GM23248 (cell line): ENCODE data around the gene PRSS53. TPM values are rescaled to one million over a fixed set of nuclear protein-coding genes. Genes with fewer than 3 reads are reported as not detected.
A peak's percentile ranks its signal among the peaks of the same experiment; 100 is the strongest.

ENCODE experiments used
- DNase-seq: peaks from one replicate; pipeline ENCODE4 v3.0.0-alpha.2; 2015
- H2AFZ ChIP-seq: fragments of 200-600 bp; sonication (generic); 2 replicates; pipeline ENCODE4 v1.6.1; 2016; ENCODE audit warnings: antibody characterized with exemption
- H3F3A ChIP-seq: fragments of 200-600 bp; sonication (generic); 2 replicates; pipeline ENCODE4 v1.6.1; 2016; ENCODE audit warnings: mild to moderate bottlenecking, antibody characterized with exemption, mixed run types; ENCODE audit not compliant: insufficient read depth
- H3K27ac ChIP-seq: fragments of 200-600 bp; sonication (generic); 2 replicates; pipeline ENCODE4 v1.5.1; 2016; ENCODE audit warnings: mild to moderate bottlenecking
- H3K27me3 ChIP-seq: fragments of 200-600 bp; sonication (generic); replicated peaks from 2 replicates; pipeline ENCODE4 v1.6.1; 2016; ENCODE audit warnings: mild to moderate bottlenecking; ENCODE audit not compliant: insufficient read depth
- H3K36me3 ChIP-seq: fragments of 200-600 bp; sonication (generic); 2 replicates; pipeline ENCODE4 v1.6.1; 2016; ENCODE audit warnings: low read depth, mild to moderate bottlenecking
- H3K4me1 ChIP-seq: fragments of 200-600 bp; sonication (generic); 2 replicates; pipeline ENCODE4 v1.6.1; 2016; ENCODE audit warnings: mild to moderate bottlenecking; ENCODE audit not compliant: insufficient read depth
- H3K4me2 ChIP-seq: fragments of 200-600 bp; sonication (generic); one replicate; pipeline ENCODE4 v1.6.1; 2016; ENCODE audit warnings: mild to moderate bottlenecking; ENCODE audit not compliant: unreplicated experiment
- H3K4me3 ChIP-seq: fragments of 200-600 bp; sonication (generic); 2 replicates; pipeline ENCODE4 v1.5.1; 2016; ENCODE audit warnings: mild to moderate bottlenecking
- H3K79me2 ChIP-seq: fragments of 200-600 bp; sonication (generic); 2 replicates; pipeline ENCODE4 v1.6.1; 2016; ENCODE audit warnings: mild to moderate bottlenecking; ENCODE audit not compliant: insufficient read depth
- H3K9ac ChIP-seq: fragments of 200-600 bp; sonication (generic); 2 replicates; pipeline ENCODE4 v1.6.1; 2016; ENCODE audit warnings: mild to moderate bottlenecking
- H3K9me2 ChIP-seq: fragments of 200-600 bp; sonication (generic); 2 replicates; pipeline ENCODE4 v1.6.1; 2016; ENCODE audit warnings: mixed run types, mild to moderate bottlenecking, moderate library complexity; ENCODE audit not compliant: insufficient read depth
- H3K9me3 ChIP-seq: fragments of 200-600 bp; sonication (generic); one replicate; pipeline ENCODE4 v1.6.1; 2017; ENCODE audit warnings: low read depth
- H4K20me1 ChIP-seq: fragments of 200-600 bp; sonication (generic); 2 replicates; pipeline ENCODE4 v1.6.0; 2016; ENCODE audit not compliant: insufficient read depth
- EZH2 ChIP-seq: fragments of 200-600 bp; sonication (generic); IDR thresholded peaks from 2 replicates; pipeline ENCODE4 v1.6.1; 2018; ENCODE audit warnings: antibody characterized with exemption, mild to moderate bottlenecking; ENCODE audit not compliant: insufficient read depth, poor library complexity, severe bottlenecking
- EZH2phosphoT487 ChIP-seq: fragments of 200-600 bp; sonication (generic); IDR thresholded peaks from 2 replicates; pipeline ENCODE4 v1.6.1; 2018; ENCODE audit warnings: antibody characterized with exemption, moderate library complexity, mild to moderate bottlenecking, low read depth; ENCODE audit not compliant: insufficient read depth
- WGBS, 2 experiments: methylation state at CpG; one replicate each; pipeline ENCODE4 v1.1.6; 2015 to 2017; ENCODE audit warnings: low lambda C conversion rate in 2 of 2, low coverage in 1 of 2; ENCODE audit errors: missing lambda C conversion rate in 2 of 2; 5-methylcytosine and 5-hydroxymethylcytosine counted together
- in situ Hi-C: fragments of 300-500 bp; cut with MboI; formaldehyde crosslinking; loops from 2 replicates; pipeline ENCODE4 v1.15.0; 2020
- polyA plus RNA-seq: library from polyadenylated mRNA; unstranded; fragments of >200 nt; fragmentation: Nextera tagmentation; extraction: Ambion mirVana; gene quantifications from 2 replicates; pipeline ENCODE4 v1.2.1, GENCODE V29; 2016
- total RNA-seq: library from RNA; depleted of rRNA; stranded (reverse); fragments of >200 nt; shearing (Covaris generic); gene quantifications from 2 replicates; pipeline ENCODE4 v1.2.3, GENCODE V29; 2014

The PRSS53 gene
- total and polyA plus RNA-seq, 2 experiments from 2014 or later: 0.95 to 7.0 TPM

DNA sequence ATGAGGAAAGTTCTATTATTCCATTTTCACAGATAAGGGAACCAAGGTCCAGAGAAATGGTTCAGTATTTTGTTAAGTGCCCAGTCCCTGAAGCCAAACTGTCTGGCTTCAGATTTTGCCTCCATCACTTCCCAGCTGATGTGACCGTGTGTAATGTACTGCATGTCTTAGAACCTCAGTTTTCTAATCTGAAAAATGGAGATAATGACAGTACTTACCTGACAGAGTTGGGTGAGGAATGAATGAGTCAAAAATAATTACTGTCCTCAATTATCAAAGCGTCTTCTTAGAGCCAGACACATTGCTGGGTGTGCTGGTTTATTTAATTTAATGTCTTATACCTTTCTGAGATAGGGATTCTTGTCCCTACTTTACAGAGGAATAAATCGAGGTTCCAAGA, 21.4 kb downstream of the PRSS53 start:
- TF ChIP-seq EZH2 (no peak), EZH2phosphoT487 (no peak)
- H3K27me3 ChIP-seq: no peaks in the 10 kb centered on the region
- no peaks in the 10 kb centered on the region for H3K36me3 ChIP-seq
- H3K4me1 ChIP-seq: peaks cover 33% of the 10 kb centered on the region
- no peaks in the 10 kb centered on the region for H4K20me1 ChIP-seq
- H3K9me3 ChIP-seq: no peaks in the 10 kb centered on the region
- in situ Hi-C loops: no loop called here
- H3K9me2 ChIP-seq: no peaks in the 10 kb centered on the region
- no peak for DNase-seq
- WGBS, 2 experiments: 94 to 95% methylated on average over 3 of the region's 3 CpGs
- no peak overlapping the region for H3K4me3 ChIP-seq
- H3K27ac ChIP-seq: no peak overlapping the region
- H3K79me2 ChIP-seq: peaks cover 90% of the 10 kb centered on the region
- H3K9ac ChIP-seq: no peak overlapping the region
- H3K4me2 ChIP-seq: no peak overlapping the region
- peaks cover 32% of the 10 kb centered on the region for H3F3A ChIP-seq
- H2AFZ ChIP-seq: no peak overlapping the region

DNA sequence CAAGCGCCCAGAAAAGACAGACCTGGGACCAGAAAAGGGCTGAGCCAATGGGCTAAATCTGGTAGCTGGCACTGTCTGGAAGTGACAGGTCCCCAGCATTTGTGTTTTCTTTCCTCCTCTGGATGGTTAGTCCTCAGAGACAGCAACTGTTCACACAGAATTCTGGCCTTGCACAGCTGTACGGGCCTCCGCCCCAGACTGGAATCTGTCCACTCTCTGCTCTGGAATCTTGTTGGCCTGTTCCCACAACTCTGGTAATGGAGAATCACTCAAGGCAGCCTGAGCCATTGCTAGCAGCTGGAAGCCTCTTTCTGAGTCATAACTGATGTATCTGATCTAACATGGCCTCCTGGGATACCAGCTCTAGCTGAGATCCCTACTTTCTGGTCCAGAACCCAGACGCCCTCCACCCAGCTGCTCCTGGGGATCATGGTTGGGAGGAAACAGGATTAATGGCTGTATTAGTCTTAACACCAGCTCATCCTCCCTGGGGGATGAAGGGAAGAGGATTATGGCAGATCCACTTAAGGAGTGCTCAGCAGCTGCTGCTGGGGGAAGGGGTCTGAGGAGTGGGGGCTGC, 23.8 kb downstream of the PRSS53 start:
- H3K4me1 ChIP-seq: peaks cover 20% of the 10 kb centered on the region

DNA sequence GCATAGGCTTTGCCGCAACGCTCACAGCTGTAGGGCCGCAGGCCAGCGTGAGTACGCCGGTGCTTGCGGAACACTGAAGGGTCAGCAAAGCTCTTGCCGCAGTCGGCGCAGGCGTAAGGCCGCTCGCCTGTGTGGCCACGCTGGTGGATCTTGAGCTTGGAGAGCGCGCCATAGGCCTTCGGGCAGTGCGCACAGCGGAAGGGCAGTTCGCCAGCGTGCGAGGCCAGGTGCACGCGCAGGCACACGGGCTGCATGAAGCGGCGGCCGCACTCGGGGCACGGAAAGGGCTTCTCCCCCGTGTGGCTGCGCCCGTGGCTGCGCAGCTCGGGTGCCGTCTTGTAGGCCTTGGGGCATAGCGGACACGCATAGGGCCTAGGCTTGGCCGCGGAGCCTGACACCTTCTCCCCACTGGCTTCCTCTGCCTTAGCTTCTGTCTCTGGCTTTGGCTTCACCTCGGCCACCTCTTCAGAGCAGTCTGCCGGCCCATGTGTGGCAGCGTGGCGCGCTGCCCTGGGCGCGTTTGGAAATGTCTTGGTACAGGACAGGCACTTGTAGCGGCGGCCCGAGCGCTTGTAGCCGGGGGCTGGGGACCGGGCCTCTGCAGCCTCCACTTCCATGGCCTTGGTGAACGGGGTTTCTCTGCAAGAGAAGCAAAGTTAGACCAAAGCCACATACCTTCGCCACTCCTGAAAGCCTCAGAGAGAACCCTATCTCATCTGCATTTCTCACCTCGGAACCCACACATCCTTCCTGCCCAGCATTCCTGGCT, 24.7 kb downstream of the PRSS53 start:
- peak overlapping the region; percentile 72 for H3K9ac ChIP-seq
- peak overlapping the region; percentile 22 for H3K4me2 ChIP-seq
- peaks cover 4% of the 10 kb centered on the region; the same call in 1 of the 2 replicates for H3K36me3 ChIP-seq

More for the DNA sequence above, 23.8 kb downstream of the PRSS53 start:
- Histone ChIP-seq H3K79me2 (peaks cover 90% of the 10 kb centered on the region), H3K9ac (peak overlapping the region; percentile 72), H3K27ac (peak overlapping the region; percentile 92), H3K9me2 (no peaks in the 10 kb centered on the region), H3K4me3 (peak overlapping the region; percentile 37), H3K4me2 (peak overlapping the region; percentile 72), H4K20me1 (no peaks in the 10 kb centered on the region), H3K9me3 (no peaks in the 10 kb centered on the region), H3F3A (peaks cover 20% of the 10 kb centered on the region), H2AFZ (peak overlapping the region; percentile 73), H3K36me3 (peaks cover 4% of the 10 kb centered on the region; the same call in 1 of the 2 replicates), H3K27me3 (no peaks in the 10 kb centered on the region)
- 0 to 4% methylated on average over 4 of the region's 4 CpGs for WGBS, 2 experiments
- in situ Hi-C loops: no loop called here
- TF ChIP-seq EZH2phosphoT487 (no peak), EZH2 (no peak)
- peak; percentile 99 for DNase-seq

DNA sequence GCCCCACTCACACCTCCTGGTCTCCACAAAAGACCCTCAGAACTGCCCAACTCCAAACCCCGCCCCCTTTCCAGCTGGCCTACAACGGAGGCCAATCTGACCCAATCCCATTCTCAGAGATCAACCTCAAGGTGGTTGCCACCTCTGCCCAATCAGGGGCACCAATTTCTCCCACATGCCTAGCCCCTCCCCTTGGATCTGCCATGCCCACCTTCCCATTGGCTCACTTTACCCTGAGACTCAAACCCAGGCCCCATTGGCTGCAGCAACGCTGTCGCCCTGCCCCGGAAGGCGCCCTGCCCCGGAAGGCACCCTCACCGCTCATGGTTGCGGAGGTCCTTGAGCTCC, 25.3 kb downstream of the PRSS53 start:
- no peaks in the 10 kb centered on the region for H4K20me1 ChIP-seq
- H3K27ac ChIP-seq: peak overlapping the region; percentile 92
- H3K4me1 ChIP-seq: peaks cover 20% of the 10 kb centered on the region
- peaks cover 4% of the 10 kb centered on the region; the same call in 1 of the 2 replicates for H3K36me3 ChIP-seq
- no peaks in the 10 kb centered on the region for H3K27me3 ChIP-seq
- no peak overlapping the region for H2AFZ ChIP-seq
- TF ChIP-seq EZH2phosphoT487 (no peak), EZH2 (no peak)
- in situ Hi-C loops: no loop called here
- H3K4me2 ChIP-seq: no peak overlapping the region
- no peaks in the 10 kb centered on the region for H3K9me3 ChIP-seq
- peaks cover 81% of the 10 kb centered on the region for H3K79me2 ChIP-seq
- DNase-seq: no peak
- WGBS, 2 experiments: 96 to 100% methylated on average over 9 of the region's 9 CpGs
- H3K9ac ChIP-seq: no peak overlapping the region
- no peak overlapping the region for H3K4me3 ChIP-seq
- peaks cover 20% of the 10 kb centered on the region for H3F3A ChIP-seq
- no peaks in the 10 kb centered on the region for H3K9me2 ChIP-seq

More for the DNA sequence above, 24.7 kb downstream of the PRSS53 start:
- DNase-seq: no peak
- Histone ChIP-seq H3K27ac (peak overlapping the region; percentile 92), H4K20me1 (no peaks in the 10 kb centered on the region), H3K4me1 (peaks cover 20% of the 10 kb centered on the region), H3K79me2 (peaks cover 87% of the 10 kb centered on the region), H3F3A (peaks cover 20% of the 10 kb centered on the region), H3K9me3 (no peaks in the 10 kb centered on the region), H2AFZ (no peak overlapping the region), H3K9me2 (no peaks in the 10 kb centered on the region), H3K27me3 (no peaks in the 10 kb centered on the region), H3K4me3 (peak overlapping the region; percentile 37)
- WGBS, 2 experiments: 96% methylated on average over 55 to 56 of the region's 56 CpGs
- TF ChIP-seq EZH2: no peak
- no peak for TF ChIP-seq EZH2phosphoT487
- in situ Hi-C loops: no loop called here
